Subcutaneous adipose tissue (tissue), 4 donors: ENCODE measurements around the gene PPDPF. TPM values are rescaled to one million over a fixed set of nuclear protein-coding genes. Genes with fewer than 3 reads are reported as not detected.

Experiments used
- CTCF ChIP-seq: fragments of 450-650 bp; IDR thresholded peaks from one replicate; pipeline ENCODE4 v1.5.1; 2016; ENCODE audit warnings: low read depth, mild to moderate bottlenecking, control low read depth, antibody characterized with exemption, moderate library complexity
- total RNA-seq, 4 donors: library from RNA; depleted of rRNA; stranded (reverse); fragments of >200 nt; gene quantifications; one replicate each; pipeline ENCODE4 v1.1.0, GENCODE V29; 2016

Gene PPDPF
- total RNA-seq, 4 donors from 2014 or later, result 46.9 to 135 (median 63.2) TPM

GRCh38 chr20:63565699-63566335, 45.3 kb downstream of the PPDPF start:
- TF ChIP-seq CTCF, result no peak

GRCh38 chr20:63566395-63567135, 46.0 kb downstream of the PPDPF start:
- no peak for TF ChIP-seq CTCF

- TF ChIP-seq CTCF, result no peak
Measured at GRCh38 chr20:63567136-63567385, 46.5 kb downstream of the PPDPF start.

GRCh38 chr20:63567386-63568169, 47.0 kb downstream of the PPDPF start:
- TF ChIP-seq CTCF, result no peak

- no peak for TF ChIP-seq CTCF
Measured at GRCh38 chr20:63568170-63568981, 47.8 kb downstream of the PPDPF start.

- no peak for TF ChIP-seq CTCF
Measured at GRCh38 chr20:63568986-63569949, 48.7 kb downstream of the PPDPF start.
